Measurements from ENCODE around the gene TAMALIN. TPM values are rescaled to one million over a fixed set of nuclear protein-coding genes. Genes with fewer than 3 reads are reported as not detected.
A peak's percentile ranks its signal among the peaks of the same experiment; 100 is the strongest.

TAMALIN gene
- total RNA-seq, 1 donor from 2014 or later = 124 TPM

DNA sequence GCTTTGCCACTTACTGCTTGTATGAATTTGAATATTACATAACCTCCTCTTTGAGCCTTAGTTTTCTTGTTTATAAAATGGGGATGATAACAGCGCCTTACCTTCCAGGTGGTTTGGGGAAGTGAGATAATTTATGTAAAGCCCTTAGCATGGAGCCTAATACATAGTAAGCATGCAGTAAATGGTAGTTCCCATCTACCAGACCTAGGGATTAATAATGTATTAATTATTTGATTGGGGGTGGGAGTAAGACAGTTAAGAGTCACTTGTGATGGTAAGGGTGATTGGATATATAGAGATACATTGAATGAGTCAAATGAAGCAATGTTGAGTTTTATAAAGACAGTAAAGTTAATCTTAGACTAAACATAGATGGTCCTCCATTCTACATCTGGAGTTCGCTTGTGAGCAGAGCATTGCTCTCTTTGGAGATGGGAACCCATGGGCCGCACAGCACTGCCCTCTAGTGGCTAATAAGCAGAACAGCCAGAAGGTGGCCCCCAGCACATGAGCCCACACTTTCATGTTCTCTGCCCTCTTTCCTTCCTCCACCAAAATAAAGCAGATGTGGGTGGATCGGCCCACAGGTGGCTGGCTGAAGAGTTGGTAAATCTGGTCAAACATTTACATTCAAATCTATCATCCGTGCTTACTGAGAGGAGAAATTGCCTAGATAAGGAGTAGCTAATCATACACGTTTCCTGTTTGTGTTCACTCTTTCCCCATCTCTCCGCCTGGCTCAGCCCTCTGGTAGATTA, 26.5 kb upstream of the TAMALIN start:
- DNase-seq (ENCODE audit: low spot score) (peak; percentile 80), ATAC-seq (peak; percentile 92)
- intact Hi-C loops (cut with DNase I) = no loop called here

DNA sequence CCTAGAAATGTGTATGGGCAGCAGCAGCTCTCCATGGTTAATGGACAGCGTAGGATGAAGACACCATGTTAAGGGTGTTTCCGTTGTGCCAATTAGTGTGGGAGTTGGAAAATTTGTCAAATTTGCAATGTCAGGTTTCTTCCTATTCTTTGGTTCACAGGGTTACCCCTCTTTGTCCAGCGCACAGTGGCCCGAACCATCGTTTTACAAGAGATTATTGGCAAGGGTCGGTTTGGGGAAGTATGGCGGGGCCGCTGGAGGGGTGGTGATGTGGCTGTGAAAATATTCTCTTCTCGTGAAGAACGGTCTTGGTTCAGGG, 26.0 kb upstream of the TAMALIN start:
- DNase-seq (ENCODE audit: low spot score) = no peak
- intact Hi-C loops (cut with DNase I) = no loop called here
- no peak for ATAC-seq

DNA sequence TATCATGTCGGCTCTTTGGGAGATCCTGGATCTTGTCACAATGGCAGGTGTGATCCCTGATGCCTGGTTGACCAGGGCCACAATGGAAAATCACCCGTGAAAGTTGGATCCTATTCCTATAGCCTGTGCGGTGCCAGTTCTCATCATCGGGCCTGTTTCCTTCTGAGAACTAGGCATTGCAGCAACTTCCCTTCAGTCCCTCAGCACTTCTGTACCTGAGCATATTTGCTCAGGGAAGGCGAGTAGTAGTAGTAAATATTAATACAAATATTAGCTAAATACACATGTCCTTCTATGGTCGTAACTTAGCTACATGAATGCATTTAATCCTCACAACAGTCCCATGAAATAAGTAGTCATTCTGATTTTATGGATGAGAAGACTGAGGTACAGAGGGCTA, 22.1 kb upstream of the TAMALIN start:
- intact Hi-C loops (cut with DNase I) = no loop called here
- DNase-seq (ENCODE audit: low spot score) (no peak), ATAC-seq (no peak)

DNA sequence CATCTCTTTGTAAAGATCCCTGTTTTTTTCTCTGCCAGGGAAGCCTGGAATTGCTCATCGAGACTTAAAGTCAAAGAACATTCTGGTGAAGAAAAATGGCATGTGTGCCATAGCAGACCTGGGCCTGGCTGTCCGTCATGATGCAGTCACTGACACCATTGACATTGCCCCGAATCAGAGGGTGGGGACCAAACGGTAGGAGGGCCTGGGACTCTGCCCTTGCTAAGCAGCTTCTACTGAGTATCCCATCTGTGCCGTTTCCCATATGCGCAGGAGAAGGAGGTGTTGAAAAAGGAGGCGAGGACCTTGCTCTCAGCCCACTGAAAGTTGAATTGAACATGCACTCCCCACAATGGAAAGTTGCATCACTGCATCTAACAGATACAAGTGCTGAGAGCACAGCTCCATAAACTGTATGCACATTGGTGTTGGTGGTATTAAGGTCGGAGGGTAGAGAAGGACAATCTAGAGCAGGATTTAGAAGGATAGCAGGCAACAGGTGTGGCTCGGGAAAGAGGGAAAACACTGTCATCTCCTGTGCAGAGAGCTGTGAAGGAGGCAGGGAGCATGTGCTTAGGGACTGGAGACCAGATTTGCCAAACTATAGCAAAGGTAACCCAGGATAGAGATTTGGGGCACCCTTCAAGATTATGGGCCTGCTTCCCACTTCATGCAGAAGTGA, 21.5 kb upstream of the TAMALIN start:
- DNase-seq (ENCODE audit: low spot score) (no peak), ATAC-seq (no peak)
- intact Hi-C loops (cut with DNase I) = no loop called here

DNA sequence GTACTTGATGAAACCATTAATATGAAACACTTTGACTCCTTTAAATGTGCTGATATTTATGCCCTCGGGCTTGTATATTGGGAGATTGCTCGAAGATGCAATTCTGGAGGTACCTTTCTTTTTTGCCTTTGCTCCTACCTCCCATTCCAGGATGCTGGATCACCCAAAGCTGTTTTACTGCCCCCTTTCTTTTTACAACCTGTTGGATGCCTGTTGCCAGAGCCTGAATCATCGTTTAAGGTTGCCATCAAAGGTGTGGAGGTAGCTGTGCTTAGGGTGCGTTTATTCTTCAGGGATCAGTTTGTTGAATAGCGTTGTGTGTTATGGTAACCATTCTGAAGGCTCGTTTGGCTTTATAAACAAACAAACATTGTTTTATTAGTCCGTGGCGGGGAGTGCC, 19.9 kb upstream of the TAMALIN start:
- intact Hi-C loops (cut with DNase I) = no loop called here
- ATAC-seq = no peak
- DNase-seq (ENCODE audit: low spot score) = no peak

DNA sequence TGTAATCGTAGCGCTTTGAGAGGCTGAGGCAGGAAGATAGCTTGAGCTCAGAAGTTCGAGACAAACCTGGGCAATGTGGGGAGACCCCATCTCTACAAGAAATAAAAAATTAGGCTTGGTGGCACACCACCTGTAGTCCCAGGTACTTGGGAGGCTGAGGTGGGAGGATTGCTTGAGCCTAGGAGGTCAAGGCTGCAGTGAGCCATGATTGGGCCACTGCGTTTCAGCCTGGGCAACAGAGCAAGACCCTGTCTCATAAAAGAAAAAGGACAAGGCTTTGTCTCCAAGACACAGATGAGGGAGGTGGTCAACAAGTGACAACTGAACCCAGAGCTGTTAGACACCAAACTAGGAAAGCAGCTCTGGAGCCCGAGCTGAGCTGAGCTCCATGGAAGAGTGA, 14.5 kb upstream of the TAMALIN start:
- ATAC-seq (no peak), DNase-seq (ENCODE audit: low spot score) (peak; percentile 23)
- intact Hi-C loops (cut with DNase I) = no loop called here

DNA sequence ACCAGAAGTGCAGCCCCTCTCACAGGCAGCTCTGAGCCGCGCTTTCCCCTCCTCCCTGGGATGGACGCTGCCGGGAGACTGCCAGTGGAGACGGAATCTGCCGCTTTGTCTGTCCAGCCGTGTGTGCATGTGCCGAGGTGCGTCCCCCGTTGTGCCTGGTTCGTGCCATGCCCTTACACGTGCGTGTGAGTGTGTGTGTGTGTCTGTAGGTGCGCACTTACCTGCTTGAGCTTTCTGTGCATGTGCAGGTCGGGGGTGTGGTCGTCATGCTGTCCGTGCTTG, 12.3 kb upstream of the TAMALIN start:
- ATAC-seq = no peak
- no peak for DNase-seq (ENCODE audit: low spot score)
- intact Hi-C loops (cut with DNase I) = no loop called here

DNA sequence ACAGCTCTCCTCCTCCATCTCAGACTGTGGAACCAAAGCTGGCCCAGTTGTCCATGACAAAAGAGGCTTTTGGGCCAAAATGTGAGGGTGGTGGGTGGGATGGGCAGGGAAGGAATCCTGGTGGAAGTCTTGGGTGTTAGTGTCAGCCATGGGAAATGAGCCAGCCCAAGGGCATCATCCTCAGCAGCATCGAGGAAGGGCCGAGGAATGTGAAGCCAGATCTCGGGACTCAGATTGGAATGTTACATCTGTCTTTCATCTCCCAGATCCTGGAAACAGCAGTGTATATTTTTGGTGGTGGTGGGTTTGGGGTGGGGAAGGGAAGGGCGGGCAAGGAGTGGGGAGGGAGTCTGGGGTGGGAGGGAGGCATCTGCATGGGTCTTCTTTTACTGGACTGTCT, 11.8 kb upstream of the TAMALIN start:
- intact Hi-C loops (cut with DNase I) = no loop called here
- DNase-seq (ENCODE audit: low spot score) (no peak), ATAC-seq (no peak)

DNA sequence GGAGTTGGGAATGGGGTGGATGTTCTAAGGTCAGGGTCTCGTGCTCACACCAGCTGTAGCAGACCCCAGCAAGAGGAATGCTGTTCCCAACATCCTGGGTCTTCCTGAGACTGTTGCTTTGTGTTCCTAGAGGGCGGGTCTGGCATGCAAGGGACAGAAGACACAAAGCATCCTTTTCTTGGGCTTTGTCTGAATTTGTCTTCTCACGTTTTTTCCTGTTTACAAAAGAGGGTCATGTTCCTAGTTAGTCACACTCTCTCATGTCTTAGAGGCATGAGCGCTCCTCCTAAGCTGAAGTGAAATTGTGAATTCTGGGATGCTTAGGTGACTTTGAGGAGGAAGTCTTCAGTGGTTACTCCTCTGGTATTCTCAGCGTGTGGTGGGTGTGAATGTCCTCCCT, 9.6 kb upstream of the TAMALIN start:
- intact Hi-C loops (cut with DNase I) = no loop called here
- ATAC-seq (no peak), DNase-seq (ENCODE audit: low spot score) (no peak)

DNA sequence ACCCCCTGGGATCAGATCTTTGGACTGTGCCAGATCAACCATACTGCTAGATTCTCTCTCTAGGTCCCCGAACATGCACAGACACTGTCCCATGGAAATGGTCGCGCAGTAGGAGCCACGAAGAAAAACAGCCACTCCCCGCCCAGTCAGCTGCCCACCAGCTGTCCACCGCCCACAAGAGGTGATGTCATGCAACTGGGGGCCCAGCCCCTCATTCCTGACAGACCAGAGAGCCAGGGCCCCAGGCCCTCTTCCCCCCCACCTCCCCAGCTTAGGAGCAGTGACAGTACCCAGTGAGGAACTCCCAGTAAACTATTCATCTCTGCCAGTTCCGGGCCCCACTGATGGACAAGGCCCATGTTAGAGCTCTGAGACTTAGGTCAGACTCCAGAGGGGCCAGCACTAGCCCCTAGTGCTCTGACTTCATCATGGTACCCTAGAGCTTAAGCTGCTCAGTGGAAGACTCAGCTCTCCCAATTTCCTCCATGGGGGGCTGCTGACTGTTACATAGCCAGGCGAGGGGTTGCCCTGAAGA, 3.7 kb upstream of the TAMALIN start:
- DNase-seq (ENCODE audit: low spot score) (no peak), ATAC-seq (no peak)
- intact Hi-C loops (cut with DNase I) = no loop called here

DNA sequence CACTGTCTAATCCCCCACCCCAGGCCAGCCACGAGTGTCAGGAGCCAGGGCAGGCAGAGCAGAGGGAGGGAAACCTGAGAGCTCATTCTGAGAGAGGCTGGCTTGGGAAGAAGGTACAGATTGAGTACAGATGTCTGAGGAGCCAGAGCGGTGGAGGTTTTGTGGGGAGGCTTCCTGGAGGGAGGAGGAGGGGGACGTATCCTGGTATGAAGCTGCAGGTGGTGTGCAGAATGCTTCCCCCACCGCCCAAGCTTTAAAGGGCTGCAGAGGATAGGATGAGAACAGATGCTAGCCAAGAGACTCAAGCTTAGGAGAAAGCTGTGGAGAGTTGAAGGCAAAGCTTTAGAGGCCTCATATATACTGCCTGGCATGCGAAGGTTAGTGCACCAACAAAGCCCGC, 3.2 kb upstream of the TAMALIN start:
- no peak for DNase-seq (ENCODE audit: low spot score)
- ATAC-seq = no peak
- intact Hi-C loops (cut with DNase I) = no loop called here

DNA sequence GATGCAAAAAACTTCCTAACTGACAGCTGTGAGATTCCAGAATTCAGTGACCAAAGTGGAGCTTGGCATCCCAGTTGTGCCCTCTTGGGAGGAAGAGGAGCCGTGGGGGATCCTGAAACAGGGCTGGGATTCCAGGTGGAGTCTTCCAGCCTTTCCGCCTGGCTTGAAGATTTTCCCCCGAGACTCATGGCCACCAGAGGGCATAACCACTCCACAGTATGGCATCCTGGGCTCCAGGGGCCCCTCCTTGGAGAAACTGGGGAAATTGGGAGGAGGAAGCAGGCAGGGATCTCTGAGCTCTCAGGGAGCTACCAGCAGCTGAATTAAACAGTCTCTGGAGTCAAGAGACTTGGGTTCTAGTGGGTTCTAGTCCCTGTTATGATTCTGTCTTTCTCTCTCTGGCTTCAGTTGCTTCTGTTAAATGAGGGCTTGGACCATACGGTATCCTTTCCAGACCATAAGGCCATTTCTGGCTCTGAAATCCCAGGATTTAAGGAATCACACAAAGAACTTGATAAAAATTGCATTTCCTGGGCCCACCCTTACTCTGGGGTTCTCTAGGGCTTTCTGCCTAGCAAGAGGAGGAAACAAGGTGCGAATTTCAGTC, 2.6 kb upstream of the TAMALIN start:
- intact Hi-C loops (cut with DNase I) = no loop called here
- DNase-seq (ENCODE audit: low spot score) = no peak
- no peak for ATAC-seq

DNA sequence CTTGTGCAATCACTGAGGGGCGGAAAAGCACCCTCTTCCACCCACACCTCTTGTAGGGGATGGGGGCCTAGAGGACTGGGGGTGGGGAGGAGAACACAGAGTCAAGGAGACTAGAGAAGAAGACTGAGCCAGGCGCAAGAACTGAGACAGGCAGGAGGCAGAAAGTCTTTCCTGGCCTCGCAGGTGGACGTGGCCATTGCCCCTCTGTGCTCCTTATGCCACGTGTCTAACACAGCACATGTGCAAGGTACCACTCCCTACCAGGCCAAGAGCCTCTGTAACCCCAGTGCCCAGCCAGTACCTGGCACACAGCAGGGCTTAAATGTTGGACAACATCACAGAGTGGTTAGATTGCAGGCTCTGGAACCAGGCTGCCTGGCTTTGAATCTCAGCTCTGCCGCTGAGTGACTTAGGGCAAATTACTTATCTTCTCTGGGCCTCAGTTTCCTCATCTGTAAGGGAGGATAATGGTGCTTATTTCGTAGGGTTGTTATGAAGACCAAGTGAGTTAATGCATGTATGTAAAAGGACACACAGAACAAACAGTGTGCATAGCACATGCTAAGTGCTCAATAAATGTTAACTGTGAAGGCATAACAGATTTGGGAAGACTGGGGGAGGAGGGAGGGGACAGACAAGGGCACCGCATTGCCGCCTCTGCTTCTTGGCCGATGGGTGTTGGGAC, 1.4 kb upstream of the TAMALIN start:
- DNase-seq (ENCODE audit: low spot score) (no peak), ATAC-seq (no peak)
- intact Hi-C loops (cut with DNase I) = no loop called here

DNA sequence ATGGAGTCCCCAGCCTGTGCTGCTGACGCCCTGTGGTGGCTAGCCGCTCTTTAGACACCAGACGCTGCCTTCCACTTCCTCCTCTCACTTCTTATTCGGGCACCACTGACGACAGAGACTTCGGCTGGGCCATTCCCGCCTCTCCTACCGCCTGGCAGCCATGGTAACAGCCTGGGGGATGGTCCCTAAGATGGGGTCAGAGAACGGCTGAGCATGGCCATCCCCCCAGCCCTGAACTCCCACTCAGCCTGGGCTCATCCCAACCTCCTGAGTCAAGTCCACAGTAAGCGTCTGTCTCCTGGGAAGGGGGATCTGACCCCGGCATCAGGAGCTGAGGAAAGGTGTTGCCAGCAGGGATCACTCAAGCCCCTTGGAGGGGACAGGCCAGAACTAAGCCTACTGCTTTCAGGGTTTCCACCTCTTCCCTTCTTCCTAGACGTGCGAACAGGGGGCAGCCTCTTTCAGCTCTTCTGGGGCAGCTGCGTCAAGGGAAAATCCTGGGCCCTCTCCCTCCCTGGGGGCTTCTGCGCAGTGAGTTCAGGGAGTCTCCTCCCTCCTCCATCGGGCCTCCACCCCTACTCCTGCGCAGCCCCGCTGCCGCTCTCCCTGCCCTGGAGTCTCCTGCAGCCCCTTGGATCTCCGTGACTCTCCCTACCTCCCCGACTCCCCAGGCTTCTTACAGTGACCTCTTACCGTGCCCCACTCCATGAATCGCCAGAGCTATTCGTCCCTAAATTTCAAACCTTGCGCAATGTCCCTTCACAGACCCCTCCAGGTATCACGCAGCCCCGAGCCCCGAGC, 643 bp upstream of the TAMALIN start:
- intact Hi-C loops (cut with DNase I) = no loop called here
- peak; percentile 71 for DNase-seq (ENCODE audit: low spot score)
- peak; percentile 6 for ATAC-seq

DNA sequence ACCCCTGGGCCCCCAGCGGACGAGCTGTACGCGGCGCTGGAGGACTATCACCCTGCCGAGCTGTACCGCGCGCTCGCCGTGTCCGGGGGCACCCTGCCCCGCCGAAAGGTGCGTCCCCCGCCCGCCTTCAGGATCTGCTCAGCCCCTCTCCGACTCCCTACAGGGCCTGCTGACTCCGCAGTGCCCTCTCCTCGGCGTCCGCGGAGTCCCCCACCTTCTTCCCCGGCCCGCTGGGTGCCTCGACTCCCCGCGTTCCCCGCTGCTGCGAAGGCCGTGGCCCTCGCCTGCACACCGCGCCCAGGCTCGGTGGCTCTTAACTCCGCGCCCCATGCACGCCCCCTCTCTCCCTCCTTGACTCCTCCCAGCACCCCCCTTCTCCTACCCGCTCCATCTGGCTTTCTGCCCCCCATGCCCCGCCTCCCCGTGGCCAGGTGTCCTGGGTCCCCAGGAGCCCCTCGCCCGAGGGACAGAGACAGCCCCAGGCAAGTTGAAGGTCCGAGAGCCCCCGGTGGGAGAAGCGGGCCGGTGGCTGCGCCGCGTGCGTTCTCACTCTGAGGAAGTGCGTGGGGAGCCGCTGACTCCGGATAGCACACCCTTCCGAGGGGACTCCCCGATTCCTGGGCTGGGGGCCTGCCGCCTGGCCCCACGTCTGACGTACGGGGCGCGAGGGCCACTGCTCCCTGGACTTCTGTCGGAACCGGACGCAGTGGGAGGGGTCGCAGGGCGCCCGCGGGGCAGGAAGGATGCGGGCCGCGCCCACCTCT, 594 bp downstream of the TAMALIN start:
- ATAC-seq (peak; percentile 18), DNase-seq (ENCODE audit: low spot score) (peak; percentile 82)
- intact Hi-C loops (cut with DNase I) = no loop called here

DNA sequence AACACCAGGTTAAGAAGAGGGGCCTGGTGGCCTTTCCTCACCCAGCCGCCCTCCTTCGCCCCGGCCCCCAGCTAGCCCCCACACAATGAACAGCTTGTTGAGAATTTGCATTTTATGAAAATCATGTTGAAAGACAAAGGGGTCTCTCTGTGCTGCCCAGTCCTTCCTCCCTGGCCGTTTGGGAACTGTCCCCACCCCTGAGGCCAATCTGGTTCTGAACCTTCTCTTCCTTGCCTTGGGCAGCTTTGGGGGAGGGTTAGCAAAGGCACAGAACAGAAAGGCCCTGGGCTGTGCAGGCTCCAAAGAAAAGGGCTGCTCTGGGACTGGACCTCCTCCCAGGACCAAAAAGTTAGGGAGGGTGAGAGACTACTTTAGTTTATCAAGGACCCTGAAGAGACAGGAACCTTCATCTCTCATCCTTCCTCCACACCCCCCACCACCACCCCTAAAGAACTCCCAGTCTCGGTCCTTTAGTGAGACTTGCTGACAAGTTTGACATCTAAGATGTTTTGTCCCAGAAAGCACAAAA, 1.3 kb downstream of the TAMALIN start:
- DNase-seq (ENCODE audit: low spot score) = no peak
- intact Hi-C loops (cut with DNase I) = no loop called here
- no peak for ATAC-seq

DNA sequence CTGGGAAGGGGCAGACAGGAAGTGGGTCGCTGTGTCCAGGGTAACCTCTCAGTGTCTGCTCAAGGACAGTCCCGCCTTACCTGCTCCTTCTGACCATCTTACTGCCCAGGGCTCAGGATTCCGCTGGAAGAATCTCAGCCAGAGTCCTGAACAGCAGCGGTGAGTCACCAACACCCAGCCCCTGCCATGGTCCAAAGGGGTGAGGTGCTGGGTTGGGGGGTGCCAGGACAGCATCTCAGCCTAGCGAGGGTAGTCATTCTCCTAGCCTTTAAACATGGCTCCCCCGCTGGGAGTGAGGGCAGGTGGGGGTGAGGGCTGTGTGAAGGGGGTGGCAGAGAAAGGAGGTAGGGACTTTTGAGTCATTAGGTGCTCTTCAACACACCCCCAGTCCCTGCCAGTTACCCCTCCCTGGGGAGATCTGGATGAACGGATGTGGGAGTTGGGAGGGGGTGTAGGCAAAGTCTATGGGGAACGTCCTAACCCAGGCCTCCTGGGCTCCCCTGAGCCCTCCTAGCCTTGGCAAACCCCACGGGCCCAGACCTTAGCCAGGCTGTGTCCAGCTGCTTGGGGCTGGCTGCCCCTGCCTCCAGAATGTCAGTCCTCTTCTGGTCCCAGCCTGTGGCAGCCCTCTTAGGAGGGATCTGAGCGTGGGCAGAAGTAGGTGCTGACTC, 2.5 kb downstream of the TAMALIN start:
- DNase-seq (ENCODE audit: low spot score) = no peak
- intact Hi-C loops (cut with DNase I) = no loop called here
- no peak for ATAC-seq

DNA sequence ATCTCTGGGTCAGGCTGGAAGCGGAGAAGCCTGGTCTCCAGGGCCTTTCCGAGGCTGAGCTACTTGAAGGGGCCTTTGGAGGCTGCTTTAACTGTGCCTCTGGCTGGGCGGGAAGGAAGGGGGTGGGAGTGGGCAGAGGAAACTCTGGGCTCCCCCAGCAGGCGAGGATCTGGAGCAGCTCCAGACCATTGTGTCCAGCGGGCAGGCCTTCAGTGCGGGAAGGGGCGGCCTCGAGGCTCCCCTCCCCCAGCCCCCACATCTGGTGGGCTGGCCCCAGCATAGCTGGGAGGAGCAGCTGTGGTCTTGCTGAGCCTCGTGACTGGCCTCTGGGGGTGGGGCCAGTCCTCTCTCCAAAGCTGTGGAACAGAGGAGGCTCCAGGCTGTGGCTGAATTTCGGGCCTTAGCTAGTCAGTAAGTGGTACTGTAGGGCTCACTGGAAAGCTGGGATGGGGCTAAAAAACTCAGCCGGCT, 3.4 kb downstream of the TAMALIN start:
- peak; percentile 91 for ATAC-seq
- DNase-seq (ENCODE audit: low spot score) = peak; percentile 91
- intact Hi-C loops (cut with DNase I) = no loop called here

Data from sciatic nerve (tissue), 2 donors.